DOHH2 (cell line): Measurements from ENCODE around the gene TIRAP.

Experiments
- H3F3A ChIP-seq: fragments of 200-600 bp; sonication (generic), shearing (Covaris generic); 2 replicates; pipeline ENCODE4 v1.6.0; 2016; ENCODE audit warnings: antibody characterized with exemption, mild to moderate bottlenecking; ENCODE audit not compliant: control insufficient read depth, insufficient read depth
- H3K27ac ChIP-seq: fragments of 200-600 bp; sonication (generic); 2 replicates; pipeline ENCODE4 v1.5.1; 2014; ENCODE audit warnings: low read depth, mild to moderate bottlenecking, low read length, moderate library complexity
- H3K27me3 ChIP-seq: fragments of 200-600 bp; sonication (generic); 2 replicates; pipeline ENCODE4 v1.6.1; 2014; ENCODE audit warnings: mild to moderate bottlenecking, low read length, mixed read lengths; ENCODE audit not compliant: control insufficient read depth
- H3K36me3 ChIP-seq: fragments of 200-600 bp; sonication (generic); 2 replicates; pipeline ENCODE4 v1.6.1; 2014; ENCODE audit warnings: mild to moderate bottlenecking, low read length, moderate library complexity, mixed read lengths; ENCODE audit not compliant: control insufficient read depth
- H3K4me1 ChIP-seq: fragments of 200-600 bp; sonication (generic); 2 replicates; pipeline ENCODE4 v1.6.1; 2014; ENCODE audit warnings: mild to moderate bottlenecking, low read length, mixed read lengths; ENCODE audit not compliant: control insufficient read depth
- H3K4me2 ChIP-seq: fragments of 200-600 bp; sonication (generic); 2 replicates; pipeline ENCODE4 v1.6.0; 2014; ENCODE audit warnings: mild to moderate bottlenecking, low read length, moderate library complexity
- H3K4me3 ChIP-seq: fragments of 200-600 bp; sonication (generic); 2 replicates; pipeline ENCODE4 v1.5.1; 2014; ENCODE audit warnings: mild to moderate bottlenecking, low read length, mixed read lengths
- H3K79me2 ChIP-seq: fragments of 200-600 bp; sonication (generic); 2 replicates; pipeline ENCODE4 v1.6.1; 2014; ENCODE audit warnings: mild to moderate bottlenecking, low read length, mixed read lengths; ENCODE audit not compliant: control insufficient read depth
- H3K9me2 ChIP-seq: fragments of 200-600 bp; sonication (generic); replicated peaks from 2 replicates; pipeline ENCODE4 v1.6.1; 2014; ENCODE audit warnings: mild to moderate bottlenecking, low read length, mixed read lengths; ENCODE audit not compliant: control insufficient read depth
- H3K9me3 ChIP-seq: fragments of 200-600 bp; sonication (generic); 2 replicates; pipeline ENCODE4 v1.6.1; 2014; ENCODE audit warnings: antibody characterized with exemption, low read length, mixed read lengths; ENCODE audit not compliant: control insufficient read depth, insufficient read depth
- H4K20me1 ChIP-seq: fragments of 200-600 bp; sonication (generic); 2 replicates; pipeline ENCODE4 v1.6.0; 2014; ENCODE audit warnings: low read depth, mild to moderate bottlenecking, antibody characterized with exemption, low read length, moderate library complexity; ENCODE audit not compliant: control insufficient read depth, insufficient read depth
- EZH2phosphoT487 ChIP-seq: fragments of 200-600 bp; sonication (generic); IDR thresholded peaks from 2 replicates; pipeline ENCODE4 v1.6.1; 2017; ENCODE audit warnings: borderline replicate concordance, mild to moderate bottlenecking, antibody characterized with exemption, low read length, moderate library complexity, mixed read lengths

The TIRAP gene

DNA sequence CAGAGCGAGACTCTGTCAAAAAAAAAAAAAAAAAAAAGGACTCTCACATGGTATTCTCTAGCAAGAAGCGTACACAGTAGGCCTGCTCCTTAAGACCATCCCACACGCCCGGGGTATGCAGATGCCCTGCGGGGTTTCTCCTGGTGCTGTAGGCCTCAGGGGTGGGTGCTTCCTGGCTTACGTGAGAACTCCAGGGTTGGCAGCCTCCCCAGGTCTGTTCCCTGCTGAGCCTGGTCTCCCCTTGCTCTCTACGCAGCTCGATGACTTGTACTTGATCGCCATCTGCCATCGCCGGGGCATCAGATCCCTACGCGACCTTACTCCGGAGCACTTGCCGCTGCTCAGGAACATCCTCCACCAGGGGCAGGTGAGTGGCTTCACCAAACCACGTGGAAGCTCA lies 60.2 kb downstream of the TIRAP start:
- TF ChIP-seq EZH2phosphoT487: no peak
- H3K4me1 ChIP-seq: no peaks in the 10 kb centered on the region
- H3K79me2 ChIP-seq: no peaks in the 10 kb centered on the region

More for the DNA sequence above, 60.2 kb downstream of the TIRAP start:
- no peaks in the 10 kb centered on the region for H3K9me3 ChIP-seq
- H3K27ac ChIP-seq: no peak overlapping the region
- H4K20me1 ChIP-seq: no peaks in the 10 kb centered on the region
- H3K36me3 ChIP-seq: peaks cover 48% of the 10 kb centered on the region
- H3K9me2 ChIP-seq: no peaks in the 10 kb centered on the region
- no peak overlapping the region for H3K4me3 ChIP-seq
- H3K27me3 ChIP-seq: no peaks in the 10 kb centered on the region
- H3F3A ChIP-seq: no peaks in the 10 kb centered on the region
- no peak overlapping the region for H3K4me2 ChIP-seq
